ENCODE data around the gene IMMP2L. TPM values are rescaled to one million over a fixed set of nuclear protein-coding genes. Genes with fewer than 3 reads are reported as not detected.

The IMMP2L gene
- total RNA-seq, 1 experiment from 2014 or later = 226 TPM

- in situ Hi-C loops (cut with HindIII; ENCODE audit: low pct_unique_long_range_greater_than_20kb, low sequenced_read_pairs) = no loop called here
- DNase-seq (ENCODE audit: low read depth) = no peak
Measured at GRCh38 chr7:110850224-110850623, 712.1 kb downstream of the IMMP2L start.

GRCh38 chr7:110842796-110843195, 719.5 kb downstream of the IMMP2L start:
- in situ Hi-C loops (cut with HindIII; ENCODE audit: low pct_unique_long_range_greater_than_20kb, low sequenced_read_pairs) = no loop called here

GRCh38 chr7:110841840-110842545, 720.3 kb downstream of the IMMP2L start:
- no peak for DNase-seq (ENCODE audit: low read depth)
- in situ Hi-C loops (cut with HindIII; ENCODE audit: low pct_unique_long_range_greater_than_20kb, low sequenced_read_pairs) = no loop called here

More at GRCh38 chr7:110842796-110843195, 719.5 kb downstream of the IMMP2L start:
- no peak for DNase-seq (ENCODE audit: low read depth)

- DNase-seq (ENCODE audit: low read depth) = no peak
- in situ Hi-C loops (cut with HindIII; ENCODE audit: low pct_unique_long_range_greater_than_20kb, low sequenced_read_pairs) = no loop called here
Measured at GRCh38 chr7:110839866-110840265, 722.4 kb downstream of the IMMP2L start.

- no peak for DNase-seq (ENCODE audit: low read depth)
- in situ Hi-C loops (cut with HindIII; ENCODE audit: low pct_unique_long_range_greater_than_20kb, low sequenced_read_pairs) = no loop called here
Measured at GRCh38 chr7:110835849-110836248, 726.4 kb downstream of the IMMP2L start.

- DNase-seq (ENCODE audit: low read depth) = no peak
Measured at GRCh38 chr7:110835218-110835617, 727.1 kb downstream of the IMMP2L start.

GRCh38 chr7:110831419-110831818, 730.9 kb downstream of the IMMP2L start:
- in situ Hi-C loops (cut with HindIII; ENCODE audit: low pct_unique_long_range_greater_than_20kb, low sequenced_read_pairs) = no loop called here

More at GRCh38 chr7:110835218-110835617, 727.1 kb downstream of the IMMP2L start:
- in situ Hi-C loops (cut with HindIII; ENCODE audit: low pct_unique_long_range_greater_than_20kb, low sequenced_read_pairs) = no loop called here

GRCh38 chr7:110830778-110831177, 731.5 kb downstream of the IMMP2L start:
- DNase-seq (ENCODE audit: low read depth) = no peak
- in situ Hi-C loops (cut with HindIII; ENCODE audit: low pct_unique_long_range_greater_than_20kb, low sequenced_read_pairs) = no loop called here

More at GRCh38 chr7:110831419-110831818, 730.9 kb downstream of the IMMP2L start:
- no peak for DNase-seq (ENCODE audit: low read depth)

- in situ Hi-C loops (cut with HindIII; ENCODE audit: low pct_unique_long_range_greater_than_20kb, low sequenced_read_pairs) = no loop called here
- DNase-seq (ENCODE audit: low read depth) = no peak
Measured at GRCh38 chr7:110827936-110828335, 734.4 kb downstream of the IMMP2L start.

- DNase-seq (ENCODE audit: low read depth) = no peak
- in situ Hi-C loops (cut with HindIII; ENCODE audit: low pct_unique_long_range_greater_than_20kb, low sequenced_read_pairs) = no loop called here
Measured at GRCh38 chr7:110827287-110827855, 734.9 kb downstream of the IMMP2L start.

- no peak for DNase-seq (ENCODE audit: low read depth)
- in situ Hi-C loops (cut with HindIII; ENCODE audit: low pct_unique_long_range_greater_than_20kb, low sequenced_read_pairs) = no loop called here
Measured at GRCh38 chr7:110813986-110814385, 748.3 kb downstream of the IMMP2L start.

- in situ Hi-C loops (cut with HindIII; ENCODE audit: low pct_unique_long_range_greater_than_20kb, low sequenced_read_pairs) = no loop called here
- DNase-seq (ENCODE audit: low read depth) = no peak
Measured at GRCh38 chr7:110809832-110810231, 752.5 kb downstream of the IMMP2L start.

- in situ Hi-C loops (cut with HindIII; ENCODE audit: low pct_unique_long_range_greater_than_20kb, low sequenced_read_pairs) = no loop called here
- DNase-seq (ENCODE audit: low read depth) = no peak
Measured at GRCh38 chr7:110808361-110808760, 753.9 kb downstream of the IMMP2L start.

GRCh38 chr7:110804501-110804900, 757.8 kb downstream of the IMMP2L start:
- in situ Hi-C loops (cut with HindIII; ENCODE audit: low pct_unique_long_range_greater_than_20kb, low sequenced_read_pairs) = no loop called here

GRCh38 chr7:110803602-110804143, 758.6 kb downstream of the IMMP2L start:
- in situ Hi-C loops (cut with HindIII; ENCODE audit: low pct_unique_long_range_greater_than_20kb, low sequenced_read_pairs) = no loop called here
- DNase-seq (ENCODE audit: low read depth) = no peak

More at GRCh38 chr7:110804501-110804900, 757.8 kb downstream of the IMMP2L start:
- DNase-seq (ENCODE audit: low read depth) = no peak

GRCh38 chr7:110801502-110801901, 760.8 kb downstream of the IMMP2L start:
- in situ Hi-C loops (cut with HindIII; ENCODE audit: low pct_unique_long_range_greater_than_20kb, low sequenced_read_pairs) = no loop called here

GRCh38 chr7:110800984-110801383, 761.3 kb downstream of the IMMP2L start:
- no peak for DNase-seq (ENCODE audit: low read depth)
- in situ Hi-C loops (cut with HindIII; ENCODE audit: low pct_unique_long_range_greater_than_20kb, low sequenced_read_pairs) = no loop called here

More at GRCh38 chr7:110801502-110801901, 760.8 kb downstream of the IMMP2L start:
- DNase-seq (ENCODE audit: low read depth) = no peak

- DNase-seq (ENCODE audit: low read depth) = no peak
- in situ Hi-C loops (cut with HindIII; ENCODE audit: low pct_unique_long_range_greater_than_20kb, low sequenced_read_pairs) = no loop called here
Measured at GRCh38 chr7:110797656-110798055, 764.6 kb downstream of the IMMP2L start.

GRCh38 chr7:110790992-110791391, 771.3 kb downstream of the IMMP2L start:
- in situ Hi-C loops (cut with HindIII; ENCODE audit: low pct_unique_long_range_greater_than_20kb, low sequenced_read_pairs) = no loop called here
- DNase-seq (ENCODE audit: low read depth) = no peak
